GM21390 (cell line): ENCODE data around the gene PTBP3.
"Not testable (repeated sequence)": the region's sequence is repeated elsewhere in the genome, so short reads cannot be mapped to it uniquely, and the experiment has no call there.

ENCODE experiments used
- ATAC-seq: cut with Tn5 transposase; IDR thresholded peaks from one replicate; pipeline ENCODE4 v1.9.1; 2021; ENCODE audit not compliant: unreplicated experiment

Gene PTBP3

GRCh38 chr9:112274600-112274999 lies 58.8 kb downstream of the PTBP3 start:
- ATAC-seq, result no peak

GRCh38 chr9:112273876-112274275 lies 59.5 kb downstream of the PTBP3 start:
- ATAC-seq, result no peak

GRCh38 chr9:112271466-112272098 lies 61.8 kb downstream of the PTBP3 start:
- no peak for ATAC-seq

- no peak for ATAC-seq
Measured at GRCh38 chr9:112268413-112268812, 65.0 kb downstream of the PTBP3 start.

- ATAC-seq, result not testable (repeated sequence)
Measured at GRCh38 chr9:112267086-112267485, 66.3 kb downstream of the PTBP3 start.

GRCh38 chr9:112265391-112265790 lies 68.0 kb downstream of the PTBP3 start:
- no peak for ATAC-seq

- ATAC-seq, result no peak
Measured at GRCh38 chr9:112262577-112262976, 70.8 kb downstream of the PTBP3 start.

GRCh38 chr9:112261133-112261532 lies 72.3 kb downstream of the PTBP3 start:
- ATAC-seq, result no peak

- no peak for ATAC-seq
Measured at GRCh38 chr9:112258106-112258505, 75.3 kb downstream of the PTBP3 start.

GRCh38 chr9:112252194-112252593 lies 81.2 kb downstream of the PTBP3 start:
- ATAC-seq, result no peak

GRCh38 chr9:112249277-112249676 lies 84.1 kb downstream of the PTBP3 start:
- peak; percentile 90 for ATAC-seq

- no peak for ATAC-seq
Measured at GRCh38 chr9:112248722-112249121, 84.7 kb downstream of the PTBP3 start.

GRCh38 chr9:112247090-112247489 lies 86.3 kb downstream of the PTBP3 start:
- ATAC-seq, result no peak

GRCh38 chr9:112245126-112245525 lies 88.3 kb downstream of the PTBP3 start:
- ATAC-seq, result no peak

GRCh38 chr9:112242147-112242804 lies 91.1 kb downstream of the PTBP3 start:
- no peak for ATAC-seq

- no peak for ATAC-seq
Measured at GRCh38 chr9:112241491-112241890, 91.9 kb downstream of the PTBP3 start.

GRCh38 chr9:112239708-112240107 lies 93.7 kb downstream of the PTBP3 start:
- ATAC-seq, result no peak

- ATAC-seq, result no peak
Measured at GRCh38 chr9:112239284-112239683, 94.1 kb downstream of the PTBP3 start.

- no peak for ATAC-seq
Measured at GRCh38 chr9:112234779-112235178, 98.6 kb downstream of the PTBP3 start.

GRCh38 chr9:112233769-112234168 lies 99.7 kb downstream of the PTBP3 start:
- ATAC-seq, result no peak

GRCh38 chr9:112232233-112232632 lies 101.2 kb downstream of the PTBP3 start:
- ATAC-seq, result no peak

GRCh38 chr9:112226091-112226490 lies 107.3 kb downstream of the PTBP3 start:
- no peak for ATAC-seq
